Testis (tissue), 3 donors: ENCODE measurements around the gene SCFD2. TPM values are rescaled to one million over a fixed set of nuclear protein-coding genes. Genes with fewer than 3 reads are reported as not detected.

Source experiments
- DNase-seq: peaks from one replicate; pipeline ENCODE4 v3.0.0-alpha.2; 2019
- H3K27ac ChIP-seq, 2 donors: fragments of 200-600 bp; sonication (generic); one replicate each; pipeline ENCODE4 v1.5.1; 2019
- H3K27me3 ChIP-seq: fragments of 200-600 bp; sonication (generic); one replicate; pipeline ENCODE4 v1.5.1; 2019
- H3K36me3 ChIP-seq: fragments of 200-600 bp; sonication (generic); one replicate; pipeline ENCODE4 v1.5.1; 2017; ENCODE audit warnings: low read depth; ENCODE audit errors: missing control alignments
- H3K4me1 ChIP-seq: fragments of 200-600 bp; sonication (generic); one replicate; pipeline ENCODE4 v1.5.1; 2019
- H3K4me3 ChIP-seq, 2 donors: fragments of 200-600 bp; sonication (generic); one replicate each; pipeline ENCODE4 v1.5.1; 2017 to 2019
- H3K9me3 ChIP-seq: fragments of 200-600 bp; sonication (generic); one replicate; pipeline ENCODE4 v1.5.1; 2017
- POLR2A ChIP-seq: fragments of 450-650 bp; IDR thresholded peaks from one replicate; pipeline ENCODE4 v1.6.1; 2017; ENCODE audit warnings: antibody characterized with exemption, mild to moderate bottlenecking, moderate library complexity
- WGBS, 2 donors: methylation state at CpG; one replicate each; pipeline ENCODE4 v1.1.5; 2018; 5-methylcytosine and 5-hydroxymethylcytosine counted together
- intact Hi-C: fragments of 100-400 bp; cut with DNase I; formaldehyde crosslinking; loops from one replicate; pipeline ENCODE4 v1.15.1; 2023; ENCODE audit warnings: low total_unique reads
- polyA plus RNA-seq: library from polyadenylated mRNA; stranded (reverse); fragments of 350-450 nt; fragmentation: Illumina TruSeq; extraction: RNeasy Lipid Tissue Mini Kit (QIAGEN cat#74804); gene quantifications from one replicate; pipeline ENCODE4 v1.2.3, GENCODE V29; 2014; ENCODE audit warnings: low read depth, low replicate concordance; ENCODE audit not compliant: insufficient read depth
- total RNA-seq, 2 donors: library from RNA; depleted of rRNA; stranded (reverse); fragments of >200 nt; gene quantifications; one replicate each; pipeline ENCODE4 v1.2.3, GENCODE V29; 2016
- TF ChIP-seq, protein P1 (sequence below), 3 experiments: fragments of 450-650 bp in 2 of 3; fragments of 200-600 bp in 1 of 3; sonication (generic) in 1 of 3; IDR thresholded peaks; one replicate each; pipeline ENCODE4 v1.5.1; 2016 to 2019; ENCODE audit warnings: antibody characterized with exemption in 3 of 3, mild to moderate bottlenecking in 2 of 3, moderate library complexity in 1 of 3

The SCFD2 gene
- total and polyA plus RNA-seq, 3 donors from 2014 or later: 6.0 to 24.5 (median 21.3) TPM

DNA sequence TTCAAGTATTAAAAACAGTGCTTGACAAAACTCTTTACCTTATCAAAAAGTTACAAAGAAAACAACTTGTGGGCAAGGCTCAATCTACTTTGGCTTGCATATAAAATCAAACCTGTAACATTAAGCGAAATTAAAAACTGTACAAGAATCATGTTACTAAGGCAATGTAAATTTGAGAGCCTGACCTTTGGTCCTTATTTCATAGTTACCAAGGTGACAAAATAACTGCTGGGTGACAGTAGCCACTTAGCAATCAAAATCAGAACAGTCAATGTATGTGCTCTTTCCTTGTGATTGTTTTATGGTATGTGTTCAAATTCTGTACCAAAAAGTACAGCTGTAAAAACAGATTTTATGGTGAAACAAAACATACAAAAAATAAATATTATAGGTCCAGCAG is 299.7 kb downstream of the SCFD2 start:
- Histone ChIP-seq H3K27ac (no peak overlapping the region), H3K4me3 (no peak overlapping the region), H3K4me1 (no peaks in the 10 kb centered on the region), H3K9me3 (no peaks in the 10 kb centered on the region), H3K36me3 (no peaks in the 10 kb centered on the region), H3K27me3 (no peaks in the 10 kb centered on the region)
- WGBS, 2 donors: 88 to 96% methylated on average over 1 of the region's 1 CpG
- TF ChIP-seq, protein P1, sequence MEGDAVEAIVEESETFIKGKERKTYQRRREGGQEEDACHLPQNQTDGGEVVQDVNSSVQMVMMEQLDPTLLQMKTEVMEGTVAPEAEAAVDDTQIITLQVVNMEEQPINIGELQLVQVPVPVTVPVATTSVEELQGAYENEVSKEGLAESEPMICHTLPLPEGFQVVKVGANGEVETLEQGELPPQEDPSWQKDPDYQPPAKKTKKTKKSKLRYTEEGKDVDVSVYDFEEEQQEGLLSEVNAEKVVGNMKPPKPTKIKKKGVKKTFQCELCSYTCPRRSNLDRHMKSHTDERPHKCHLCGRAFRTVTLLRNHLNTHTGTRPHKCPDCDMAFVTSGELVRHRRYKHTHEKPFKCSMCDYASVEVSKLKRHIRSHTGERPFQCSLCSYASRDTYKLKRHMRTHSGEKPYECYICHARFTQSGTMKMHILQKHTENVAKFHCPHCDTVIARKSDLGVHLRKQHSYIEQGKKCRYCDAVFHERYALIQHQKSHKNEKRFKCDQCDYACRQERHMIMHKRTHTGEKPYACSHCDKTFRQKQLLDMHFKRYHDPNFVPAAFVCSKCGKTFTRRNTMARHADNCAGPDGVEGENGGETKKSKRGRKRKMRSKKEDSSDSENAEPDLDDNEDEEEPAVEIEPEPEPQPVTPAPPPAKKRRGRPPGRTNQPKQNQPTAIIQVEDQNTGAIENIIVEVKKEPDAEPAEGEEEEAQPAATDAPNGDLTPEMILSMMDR (IDR thresholded peaks at IDR 0.05): no peak
- TF ChIP-seq POLR2A: no peak
- no peak for DNase-seq
- intact Hi-C loops: no loop called here

DNA sequence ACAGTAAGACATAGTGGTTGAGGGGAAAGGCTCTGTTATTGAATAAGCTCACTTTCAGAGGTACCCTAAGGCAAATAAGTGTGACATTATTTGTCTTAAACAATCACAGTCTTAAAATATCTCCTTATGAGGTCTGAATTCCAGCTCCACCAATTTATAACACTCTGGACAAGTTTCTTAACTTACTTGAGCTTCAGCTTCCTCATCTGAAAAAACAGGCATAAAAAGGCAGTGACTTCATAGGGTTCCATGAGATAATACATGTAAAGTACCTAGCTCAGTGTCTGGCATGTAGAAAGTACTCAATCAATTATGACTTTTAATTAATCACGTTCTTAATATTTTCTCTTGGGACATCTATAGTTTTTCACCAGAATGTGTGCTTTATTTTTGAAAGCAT is 301.3 kb downstream of the SCFD2 start:
- intact Hi-C loops: no loop called here
- no peak for TF ChIP-seq POLR2A
- TF ChIP-seq, protein P1 (IDR thresholded peaks at IDR 0.05): no peak
- Histone ChIP-seq H3K9me3 (no peaks in the 10 kb centered on the region), H3K27me3 (no peaks in the 10 kb centered on the region), H3K4me1 (no peaks in the 10 kb centered on the region), H3K27ac (no peak overlapping the region), H3K4me3 (no peak overlapping the region), H3K36me3 (no peaks in the 10 kb centered on the region)
- no peak for DNase-seq
- WGBS, 2 donors: 2 to 47% methylated on average over 1 of the region's 1 CpG

DNA sequence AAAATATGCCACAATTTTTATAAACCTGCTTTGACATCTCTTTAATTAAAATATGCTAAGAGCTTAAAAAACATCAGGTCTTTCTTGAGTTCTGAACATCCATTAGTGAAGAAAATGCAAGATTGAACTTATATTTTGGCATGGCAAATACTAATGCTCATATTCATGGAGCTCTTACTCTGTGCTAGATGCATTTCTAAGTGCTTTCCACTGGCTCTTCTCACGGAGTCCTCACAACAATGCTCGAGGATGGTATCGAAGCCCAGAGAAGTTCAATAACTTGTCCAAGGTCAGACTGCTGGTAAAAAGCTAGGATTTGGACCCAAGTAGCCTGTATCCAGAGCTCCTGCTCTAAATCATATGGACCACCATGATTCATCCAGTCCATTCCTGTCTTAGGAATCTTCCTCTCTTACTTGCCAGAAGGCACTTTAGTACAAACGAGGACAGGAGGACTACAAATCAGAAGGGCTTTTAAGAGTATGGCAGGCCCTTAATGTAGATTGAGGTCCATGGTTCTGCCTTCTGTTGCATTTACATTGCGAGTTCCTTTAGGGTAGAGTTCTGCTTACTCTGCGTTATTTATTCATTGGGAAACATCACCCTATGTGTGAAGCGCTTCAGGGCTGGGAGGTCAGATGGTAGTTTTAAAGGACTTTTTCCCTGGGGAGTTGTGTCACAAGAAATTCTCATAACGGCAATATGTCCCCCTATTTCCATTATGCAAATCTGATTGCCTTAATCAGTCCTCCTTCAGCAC is 304.6 kb downstream of the SCFD2 start:
- Histone ChIP-seq H3K4me1 (no peaks in the 10 kb centered on the region), H3K36me3 (no peaks in the 10 kb centered on the region), H3K27ac (no peak overlapping the region), H3K27me3 (no peaks in the 10 kb centered on the region), H3K4me3 (no peak overlapping the region), H3K9me3 (no peaks in the 10 kb centered on the region)
- WGBS, 2 donors: 94 to 95% methylated on average over 8 of the region's 8 CpGs
- intact Hi-C loops: no loop called here
- TF ChIP-seq, protein P1 (IDR thresholded peaks at IDR 0.05): no peak
- no peak for TF ChIP-seq POLR2A
- no peak for DNase-seq

DNA sequence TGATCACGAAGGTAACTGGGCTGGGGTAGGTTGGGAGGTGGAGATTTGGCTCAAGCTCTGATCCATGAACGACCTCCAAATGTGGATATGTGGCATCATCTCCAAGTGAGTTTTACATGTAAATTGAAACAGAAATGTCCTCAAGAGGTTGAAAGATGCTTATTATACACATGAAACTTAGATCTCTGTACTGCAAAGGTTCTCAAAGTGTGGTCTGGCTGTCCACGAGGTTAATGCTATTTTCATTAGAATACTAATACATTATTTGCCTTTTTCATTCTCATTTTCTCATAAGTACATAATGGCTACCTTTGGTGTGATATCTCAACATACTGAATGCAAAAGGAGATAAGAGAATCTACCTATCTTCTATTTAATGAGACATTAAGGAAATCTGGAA is 305.6 kb downstream of the SCFD2 start:
- no peak overlapping the region for H3K4me3 ChIP-seq
- DNase-seq: no peak
- H3K27me3 ChIP-seq: no peaks in the 10 kb centered on the region
- WGBS, 2 donors: 61 to 77% methylated on average over 3 of the region's 3 CpGs
- no peaks in the 10 kb centered on the region for H3K4me1 ChIP-seq
- H3K27ac ChIP-seq: no peak overlapping the region
- H3K9me3 ChIP-seq: no peaks in the 10 kb centered on the region
- H3K36me3 ChIP-seq: no peaks in the 10 kb centered on the region
- intact Hi-C loops: no loop called here
- TF ChIP-seq, protein P1 (IDR thresholded peaks at IDR 0.05): no peak
- TF ChIP-seq POLR2A: no peak

DNA sequence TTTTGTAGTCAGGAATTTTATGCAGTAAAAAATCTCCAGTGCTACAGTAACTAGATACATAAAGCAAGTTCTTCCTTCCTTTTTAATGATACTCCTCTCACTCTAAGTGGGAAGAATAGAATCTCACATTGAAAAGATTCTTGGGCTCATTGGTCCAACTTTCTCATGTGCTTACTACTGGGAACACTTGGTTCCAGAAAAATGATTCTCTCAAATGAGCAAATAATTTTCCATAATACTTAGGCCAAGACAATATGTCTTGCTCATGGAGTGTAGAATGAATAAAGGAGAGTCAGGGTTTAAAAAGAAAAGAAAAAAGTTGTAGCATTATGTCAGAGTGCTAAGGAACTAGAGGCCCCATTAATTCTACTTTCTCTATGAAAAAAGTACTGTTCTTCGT is 306.0 kb downstream of the SCFD2 start:
- WGBS, 2 donors: 80 to 91% methylated on average over 1 of the region's 1 CpG

More for the DNA sequence above, 306.0 kb downstream of the SCFD2 start:
- Histone ChIP-seq H3K27ac (no peak overlapping the region), H3K36me3 (no peaks in the 10 kb centered on the region), H3K9me3 (no peaks in the 10 kb centered on the region), H3K4me1 (no peaks in the 10 kb centered on the region), H3K4me3 (no peak overlapping the region), H3K27me3 (no peaks in the 10 kb centered on the region)
- TF ChIP-seq POLR2A: no peak
- TF ChIP-seq, protein P1 (IDR thresholded peaks at IDR 0.05): no peak
- no peak for DNase-seq
- intact Hi-C loops: no loop called here
